GM21723 (cell line): ENCODE measurements around the gene PRR36.
"Not testable (repeated sequence)": the region's sequence is repeated elsewhere in the genome, so short reads cannot be mapped to it uniquely, and the experiment has no call there.

Source experiments
- ATAC-seq: cut with Tn5 transposase; IDR thresholded peaks from one replicate; pipeline ENCODE4 v1.9.1; 2021; ENCODE audit warnings: mild to moderate bottlenecking, moderate library complexity; ENCODE audit not compliant: unreplicated experiment

PRR36 gene

DNA sequence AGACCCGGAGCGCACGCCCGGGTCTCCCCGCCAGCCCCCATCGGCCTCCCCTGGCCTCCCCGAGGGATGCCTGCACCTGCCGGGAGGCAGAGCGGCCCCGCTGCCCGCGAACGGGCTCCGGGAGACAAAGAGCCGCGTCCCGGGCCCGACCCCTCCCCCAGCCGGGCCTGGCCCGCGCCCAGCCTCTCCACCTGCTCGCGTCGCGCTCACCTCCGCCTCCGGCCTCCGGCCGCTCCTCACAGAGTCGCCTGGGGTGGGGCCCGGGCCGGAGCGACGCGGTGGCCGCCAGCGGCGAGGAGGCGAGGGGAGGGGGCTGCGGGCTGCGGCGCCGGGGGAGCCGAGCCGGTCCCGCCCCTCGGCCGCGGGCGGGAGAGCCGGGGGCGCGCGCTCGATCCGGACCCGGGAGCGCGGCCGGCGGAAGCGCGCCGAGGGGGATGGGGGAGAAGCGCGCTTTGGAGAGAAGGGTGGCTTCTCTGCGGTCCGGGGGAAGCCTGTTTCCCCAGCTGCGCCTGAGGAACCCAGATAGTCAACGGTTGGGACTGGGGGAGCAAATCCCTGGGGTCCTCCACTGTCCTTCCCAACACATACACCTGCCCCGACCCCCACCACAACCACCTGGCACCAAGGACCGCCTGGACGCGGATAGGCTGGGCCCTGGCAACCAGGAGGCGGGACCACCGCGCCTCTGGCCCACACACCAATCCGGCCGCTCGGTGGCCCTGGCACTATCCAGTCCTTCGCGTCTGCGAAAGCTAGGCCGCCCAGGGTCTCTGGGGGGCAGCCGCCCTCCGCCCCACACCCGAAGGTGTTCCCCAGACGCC is at the start of gene PRR36:
Gene PRR36 (minus strand): TSS at position 315 of the 821 bp plus-strand sequence. CDS start 701 bp downstream, outside the sequence.
- ATAC-seq, result no peak

DNA sequence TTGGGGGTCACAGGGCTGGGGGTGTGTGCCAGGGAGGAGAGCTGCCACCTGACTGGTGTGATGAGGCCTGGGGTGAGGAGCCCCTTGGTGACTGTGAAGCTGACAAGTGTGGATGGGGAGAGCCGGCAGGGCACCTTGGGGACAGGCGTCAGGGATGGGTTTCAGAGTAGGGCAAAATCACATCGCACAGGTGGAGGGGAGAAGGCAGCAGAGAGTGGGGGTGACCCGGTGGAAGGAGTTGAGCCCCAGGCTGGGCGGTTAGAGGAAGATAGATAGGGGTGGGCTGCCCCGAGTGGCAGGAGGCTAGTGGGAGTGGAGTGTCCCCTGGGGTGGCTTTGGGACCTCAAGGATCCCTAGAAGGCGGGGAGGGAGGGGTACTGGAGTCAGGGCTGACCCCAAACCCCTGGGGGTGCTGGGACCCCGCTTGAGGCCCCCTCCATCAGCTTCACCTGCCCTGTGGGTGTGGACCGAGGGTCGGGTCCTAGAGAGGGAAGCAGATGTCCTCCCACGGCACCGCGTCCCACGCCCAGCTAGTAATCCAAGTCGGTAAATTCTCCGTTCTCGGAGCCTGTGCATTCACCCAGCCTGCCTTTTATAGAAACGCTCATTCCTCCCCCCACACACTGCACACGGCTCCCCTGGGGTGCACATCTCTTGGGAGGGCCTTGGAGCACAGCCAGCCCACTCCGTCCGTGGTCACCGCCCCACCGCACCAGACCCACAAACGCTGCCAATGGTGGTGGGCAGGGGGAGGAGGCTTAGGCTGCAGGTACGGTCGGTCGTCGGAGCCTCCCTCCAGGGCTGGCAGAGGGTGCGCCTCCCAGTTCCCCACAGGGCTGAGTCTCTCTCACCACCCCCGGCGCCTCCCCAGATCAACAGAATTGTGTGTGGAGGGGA is 49.4 kb upstream of the PRR36 start:
- ATAC-seq, result no peak

DNA sequence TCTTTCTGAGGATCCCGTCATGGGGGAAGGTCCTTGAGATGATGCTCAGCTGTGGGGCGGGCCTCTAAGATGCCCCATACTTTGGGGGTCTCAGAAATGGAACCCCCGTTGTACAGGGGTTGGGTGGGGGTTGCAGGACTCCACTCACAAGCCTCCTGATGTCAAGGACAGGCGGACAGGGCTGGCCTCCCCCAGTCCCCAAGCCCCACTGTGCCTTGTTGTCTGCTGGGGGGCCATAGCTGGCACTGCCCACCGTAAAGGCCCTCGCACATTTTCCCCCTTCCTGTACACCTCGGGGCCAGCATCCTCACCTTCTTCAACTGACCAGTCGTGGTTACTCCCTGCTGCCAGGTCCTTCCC is 48.6 kb upstream of the PRR36 start:
- no peak for ATAC-seq

DNA sequence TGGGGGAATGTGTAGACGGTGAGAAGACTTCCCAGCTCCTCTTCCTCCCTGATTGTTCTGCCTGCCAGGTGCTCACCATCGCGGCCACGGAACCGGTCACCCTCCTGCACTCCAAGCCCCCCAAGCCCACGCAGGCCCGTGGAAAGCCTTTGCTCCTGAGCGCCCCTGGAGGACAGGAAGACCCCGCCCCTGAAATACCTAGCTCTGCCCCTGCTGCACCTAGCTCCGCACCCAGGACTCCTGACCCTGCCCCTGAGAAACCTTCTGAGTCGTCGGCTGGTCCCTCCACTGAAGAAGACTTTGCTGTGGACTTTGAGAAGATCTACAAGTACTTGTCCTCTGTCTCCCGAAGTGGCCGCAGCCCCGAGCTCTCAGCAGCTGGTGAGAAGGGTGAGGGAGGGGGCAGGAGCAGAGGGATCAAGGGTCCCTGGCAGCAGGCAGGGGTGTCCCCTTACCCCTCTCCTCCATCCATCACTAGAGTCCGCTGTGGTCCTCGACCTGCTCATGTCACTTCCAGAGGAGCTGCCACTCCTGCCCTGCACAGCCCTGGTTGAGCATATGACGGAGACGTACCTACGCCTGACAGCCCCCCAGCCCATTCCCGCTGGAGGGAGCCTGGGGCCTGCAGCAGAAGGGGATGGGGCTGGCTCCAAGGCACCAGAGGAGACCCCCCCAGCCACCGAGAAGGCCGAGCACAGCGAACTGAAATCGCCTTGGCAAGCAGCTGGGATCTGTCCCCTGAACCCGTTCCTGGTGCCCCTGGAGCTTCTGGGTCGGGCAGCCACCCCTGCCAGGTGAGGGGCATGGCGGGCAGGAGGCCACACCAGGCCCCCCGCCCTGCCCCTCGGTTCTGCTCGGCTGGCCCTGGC is 48.0 kb upstream of the PRR36 start:
- ATAC-seq, result no peak

DNA sequence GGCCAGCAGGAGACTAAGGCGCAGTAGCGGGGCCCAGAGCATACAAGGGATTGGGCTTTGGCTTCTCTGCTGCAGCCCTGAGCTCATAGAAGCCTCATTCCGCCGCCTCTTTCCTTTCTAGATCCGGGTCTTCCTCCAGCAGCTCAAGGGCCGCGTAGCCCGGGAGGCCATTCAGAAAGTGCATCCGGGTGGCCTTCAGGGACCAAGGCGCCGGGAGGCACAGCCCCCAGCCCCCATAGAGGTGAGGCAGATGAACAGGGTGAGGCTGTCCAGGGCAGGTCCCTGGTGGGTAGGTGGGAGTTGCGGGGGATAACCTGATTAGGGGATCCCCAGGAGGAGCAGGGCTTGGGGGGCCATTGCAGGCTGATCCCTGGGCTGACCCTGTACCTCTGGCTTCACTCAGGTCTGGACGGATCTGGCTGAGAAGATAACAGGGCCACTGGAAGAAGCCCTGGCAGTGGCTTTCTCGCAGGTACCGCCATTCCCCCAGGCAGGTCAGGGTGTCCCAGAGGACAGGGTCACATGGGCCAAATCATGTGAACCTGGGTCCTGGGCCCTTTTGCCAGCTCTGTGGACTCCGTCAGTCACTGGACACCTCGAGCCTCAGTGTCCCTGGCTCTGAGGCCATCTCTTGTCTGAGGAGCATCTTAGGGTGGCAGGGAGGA is 47.2 kb upstream of the PRR36 start:
- ATAC-seq, result no peak

DNA sequence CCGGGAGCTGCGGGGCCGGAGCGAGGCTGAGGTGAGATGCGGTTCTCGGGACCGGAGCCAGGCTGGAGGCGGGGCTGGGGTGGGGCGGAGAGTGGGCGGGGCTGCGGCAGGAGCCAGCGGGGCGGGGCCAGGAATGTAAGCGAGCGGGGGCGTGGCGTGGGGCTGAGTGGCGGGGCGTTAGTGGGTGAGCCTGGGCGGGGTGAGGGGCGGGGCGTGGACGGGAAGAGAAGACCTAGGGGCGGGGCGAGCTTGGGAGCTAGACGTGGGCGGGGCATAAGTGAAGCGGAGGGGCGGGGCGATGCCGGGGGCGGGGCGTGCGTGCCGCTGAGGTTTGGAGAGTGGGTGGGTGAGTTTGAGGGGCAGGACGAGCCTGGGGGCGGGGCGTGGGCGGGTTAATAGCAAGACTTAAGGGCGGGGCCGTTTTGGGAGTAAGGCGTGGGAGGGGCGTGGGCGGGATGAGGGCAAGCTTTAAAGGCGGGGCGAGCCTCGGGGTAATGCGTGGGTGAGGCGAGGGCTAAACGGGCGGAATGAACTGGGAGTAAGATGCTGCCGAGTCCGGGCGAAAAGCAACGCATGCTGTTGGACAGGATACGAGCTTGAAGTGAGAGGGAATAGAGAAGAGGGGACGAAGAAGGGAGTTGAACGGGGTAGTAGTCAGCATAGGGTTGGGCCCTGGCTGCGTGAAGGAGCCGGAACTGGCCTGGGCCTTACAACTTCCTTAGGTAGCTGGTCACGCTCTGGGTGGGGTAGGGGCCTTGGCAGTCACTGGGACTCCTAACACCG is 46.5 kb upstream of the PRR36 start:
- ATAC-seq, result peak; percentile 38

DNA sequence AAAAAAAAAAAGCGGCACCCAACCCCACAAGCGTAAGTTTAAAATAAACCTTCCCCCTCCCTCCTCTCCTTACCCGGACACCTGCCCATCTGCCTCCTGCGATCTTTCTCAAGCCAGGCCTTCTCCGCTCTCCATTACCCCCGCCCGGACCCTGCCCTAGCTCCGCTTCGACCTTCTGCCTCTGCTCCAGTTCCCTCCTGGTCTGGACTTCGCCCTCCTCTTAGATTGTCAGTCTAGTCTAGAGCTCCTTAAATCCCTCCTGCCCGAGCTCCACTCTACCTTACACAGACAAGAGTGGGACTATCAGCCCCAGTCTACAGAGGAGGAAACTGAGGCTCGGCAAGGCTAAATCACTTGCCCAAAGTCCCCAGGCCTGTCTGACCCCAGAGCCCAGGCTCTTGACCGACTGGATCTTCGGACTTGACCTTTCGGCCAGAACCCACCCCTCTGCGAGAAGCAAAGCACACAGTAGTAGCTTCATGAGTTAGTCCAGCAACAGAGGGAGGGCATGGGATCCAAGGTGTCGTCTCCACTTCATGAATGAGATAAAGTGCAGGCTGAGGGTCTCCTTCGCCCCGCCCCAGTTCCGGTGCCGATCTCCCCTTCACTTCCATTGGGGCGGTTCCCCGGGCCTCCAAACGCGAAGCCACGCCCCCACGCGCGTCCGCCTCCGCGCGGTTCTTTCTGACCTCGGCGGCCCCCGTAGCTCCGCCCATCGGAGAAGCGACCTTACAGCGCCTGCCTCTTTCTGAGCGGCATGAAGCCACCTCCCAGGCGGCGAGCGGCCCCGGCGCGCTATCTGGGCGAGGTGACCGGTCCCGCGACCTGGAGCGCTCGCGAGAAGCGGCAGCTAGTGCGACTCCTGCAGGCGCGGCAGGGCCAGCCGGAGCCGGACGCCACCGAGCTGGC is 45.7 kb upstream of the PRR36 start, which contains the start of gene SNAPC2:
Gene SNAPC2 (plus strand): TSS at position 729 of the 909 bp plus-strand sequence. CDS start 29 bp downstream, at position 758.
- peak; percentile 55 for ATAC-seq

DNA sequence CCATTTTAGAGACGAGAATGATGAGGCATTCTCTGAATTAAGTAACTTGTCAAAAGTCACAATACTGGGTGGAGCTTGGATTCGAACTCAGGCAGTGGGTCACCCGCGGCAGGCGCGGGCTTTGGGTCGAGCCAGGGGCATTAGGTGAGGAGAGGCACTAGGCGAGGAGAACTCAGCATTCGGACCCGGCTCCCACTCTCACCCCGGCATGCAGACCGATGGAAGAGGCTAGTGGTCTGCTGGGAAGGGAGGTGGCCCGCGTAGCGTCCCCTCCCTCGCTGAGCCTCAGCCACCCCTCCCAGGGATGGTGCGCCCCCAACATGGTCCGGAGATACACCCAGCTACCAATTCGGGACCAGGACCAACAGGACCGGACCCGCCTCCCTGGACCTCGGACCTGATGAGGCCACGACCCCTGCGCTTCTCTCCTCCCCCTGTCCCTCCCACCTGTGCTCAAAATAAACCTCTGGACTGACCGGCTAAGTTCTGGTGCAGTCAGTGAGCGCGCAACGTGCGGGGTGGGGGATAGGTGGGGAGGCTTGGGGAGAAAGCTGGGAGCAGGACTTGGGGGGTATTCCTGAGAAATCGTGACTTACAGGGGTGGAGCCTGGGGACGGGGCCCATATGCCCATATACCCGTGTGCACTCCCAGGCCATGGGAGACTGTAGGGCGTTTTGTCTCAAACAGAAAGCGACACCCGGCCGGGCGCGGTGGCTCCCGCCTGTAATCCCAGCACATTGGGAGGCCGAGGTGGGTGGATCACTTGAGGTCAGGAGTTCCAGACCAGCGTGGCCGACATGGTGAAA is 44.6 kb upstream of the PRR36 start:
- no peak for ATAC-seq

DNA sequence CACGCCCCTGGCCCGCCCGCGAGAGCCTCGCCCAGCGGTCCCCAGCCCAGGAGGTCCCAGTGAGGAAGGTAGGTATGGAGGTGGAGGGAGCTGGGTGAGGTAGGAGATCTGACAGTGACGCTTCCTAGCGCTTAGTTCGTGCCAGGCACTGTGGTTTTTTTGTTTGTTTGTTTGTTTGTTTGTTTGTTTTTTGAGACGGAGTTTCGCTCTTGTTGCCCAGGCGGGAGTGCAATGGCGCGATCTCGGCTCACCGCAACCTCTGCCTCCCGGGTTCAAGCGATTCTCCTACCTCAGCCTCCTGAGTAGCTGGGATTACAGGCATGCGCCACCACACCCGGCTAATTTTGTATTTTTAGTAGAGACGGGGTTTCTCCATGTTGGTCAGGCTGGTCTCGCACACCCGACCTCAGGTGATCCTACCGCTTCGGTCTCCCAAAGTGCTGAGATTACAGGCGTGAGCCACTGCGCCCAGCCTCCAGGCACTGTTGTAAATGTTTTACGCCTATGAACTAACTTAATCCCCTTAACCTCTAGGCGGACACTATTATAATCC is 43.9 kb upstream of the PRR36 start:
- not testable (repeated sequence) for ATAC-seq

DNA sequence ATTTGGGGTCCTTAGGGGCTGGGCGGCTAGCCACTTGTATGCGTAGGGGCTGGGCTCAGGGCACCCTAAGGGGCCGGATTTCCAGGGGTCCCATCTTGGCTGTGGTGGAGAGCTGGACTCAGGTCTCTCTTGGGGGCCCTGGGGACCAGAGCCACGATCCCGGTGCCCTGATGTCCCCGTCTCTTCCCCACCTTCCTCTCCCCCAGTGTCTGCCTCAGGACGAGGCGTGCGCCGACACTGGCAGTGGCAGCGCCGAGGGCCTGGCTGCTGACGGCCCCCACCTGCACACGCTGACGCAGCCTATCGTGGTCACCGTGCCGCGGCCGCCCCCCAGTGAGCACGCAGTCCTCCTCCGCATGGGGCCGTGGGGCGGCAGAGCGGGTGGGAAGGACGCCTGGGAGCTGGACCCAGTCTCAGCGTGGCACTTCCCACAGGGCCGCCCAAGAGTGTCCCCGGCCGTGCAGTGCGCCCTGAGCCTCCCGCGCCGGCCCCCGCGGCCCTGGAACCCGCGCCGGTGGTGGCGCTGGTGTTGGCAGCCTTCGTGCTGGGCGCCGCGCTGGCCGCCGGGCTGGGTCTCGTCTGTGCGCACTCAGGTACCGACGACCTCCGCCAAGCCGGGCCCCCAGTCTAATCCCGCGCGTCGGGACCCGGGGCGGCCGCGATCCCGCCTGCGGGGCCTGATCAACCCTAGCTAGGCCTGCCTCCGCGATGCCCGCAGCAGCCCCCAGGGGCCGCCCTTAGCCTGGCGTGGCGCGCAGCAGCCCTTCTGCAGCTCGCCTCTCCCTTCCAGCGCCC is 43.3 kb upstream of the PRR36 start:
- ATAC-seq, result no peak

DNA sequence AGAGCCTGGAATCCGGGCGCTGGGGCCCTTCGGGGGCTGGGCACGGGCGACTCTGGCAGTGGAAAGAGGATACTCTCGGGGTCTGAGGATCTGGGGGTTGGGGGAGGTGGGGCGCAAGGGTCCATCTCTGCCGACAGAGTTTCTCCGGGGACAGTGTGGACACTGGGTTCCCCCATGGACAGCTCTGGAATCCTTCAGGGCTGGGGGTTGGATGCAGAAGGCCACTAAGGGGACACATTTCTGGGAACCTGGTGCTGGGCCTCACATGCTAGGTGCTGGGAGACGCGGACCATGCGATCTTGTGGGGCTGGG is 42.7 kb upstream of the PRR36 start:
- ATAC-seq, result no peak

DNA sequence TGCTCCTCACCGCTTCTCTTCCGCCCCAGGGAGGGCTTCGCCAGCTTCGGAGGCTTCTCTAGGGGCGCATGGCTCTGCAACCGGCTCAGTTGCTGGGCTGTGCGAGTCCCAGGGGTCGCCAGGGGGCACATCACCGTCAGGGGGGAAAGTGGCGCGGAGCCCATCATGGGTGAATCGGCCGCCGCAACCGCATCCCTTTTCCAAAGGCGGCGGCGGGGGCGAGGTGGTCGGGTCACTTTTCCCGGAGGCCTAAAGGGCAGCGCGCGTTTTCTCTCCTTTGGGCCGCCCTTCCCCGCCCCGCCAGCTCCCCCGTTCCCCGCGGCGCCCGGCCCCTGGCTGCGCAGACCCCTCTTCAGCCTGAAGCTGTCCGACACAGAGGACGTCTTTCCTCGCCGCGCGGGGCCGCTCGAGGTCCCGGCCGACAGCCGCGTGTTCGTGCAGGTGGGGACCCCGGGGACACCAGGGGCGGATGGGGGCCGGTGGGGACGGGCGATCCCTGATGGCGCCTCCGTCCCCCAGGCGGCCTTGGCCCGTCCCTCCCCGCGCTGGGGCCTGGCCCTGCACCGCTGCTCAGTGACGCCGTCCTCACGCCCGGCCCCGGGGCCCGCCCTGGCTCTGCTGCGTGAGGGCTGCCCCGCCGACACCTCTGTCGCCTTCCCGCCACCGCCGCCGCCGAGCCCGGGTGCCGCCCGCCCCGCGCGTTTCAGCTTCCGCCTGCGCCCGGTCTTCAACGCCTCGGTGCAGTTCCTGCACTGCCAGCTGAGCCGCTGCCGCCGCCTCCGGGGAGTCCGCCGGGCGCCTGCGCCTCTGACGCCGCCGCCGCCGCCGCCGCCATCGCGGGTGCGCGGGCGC is 42.1 kb upstream of the PRR36 start:
- no peak for ATAC-seq

DNA sequence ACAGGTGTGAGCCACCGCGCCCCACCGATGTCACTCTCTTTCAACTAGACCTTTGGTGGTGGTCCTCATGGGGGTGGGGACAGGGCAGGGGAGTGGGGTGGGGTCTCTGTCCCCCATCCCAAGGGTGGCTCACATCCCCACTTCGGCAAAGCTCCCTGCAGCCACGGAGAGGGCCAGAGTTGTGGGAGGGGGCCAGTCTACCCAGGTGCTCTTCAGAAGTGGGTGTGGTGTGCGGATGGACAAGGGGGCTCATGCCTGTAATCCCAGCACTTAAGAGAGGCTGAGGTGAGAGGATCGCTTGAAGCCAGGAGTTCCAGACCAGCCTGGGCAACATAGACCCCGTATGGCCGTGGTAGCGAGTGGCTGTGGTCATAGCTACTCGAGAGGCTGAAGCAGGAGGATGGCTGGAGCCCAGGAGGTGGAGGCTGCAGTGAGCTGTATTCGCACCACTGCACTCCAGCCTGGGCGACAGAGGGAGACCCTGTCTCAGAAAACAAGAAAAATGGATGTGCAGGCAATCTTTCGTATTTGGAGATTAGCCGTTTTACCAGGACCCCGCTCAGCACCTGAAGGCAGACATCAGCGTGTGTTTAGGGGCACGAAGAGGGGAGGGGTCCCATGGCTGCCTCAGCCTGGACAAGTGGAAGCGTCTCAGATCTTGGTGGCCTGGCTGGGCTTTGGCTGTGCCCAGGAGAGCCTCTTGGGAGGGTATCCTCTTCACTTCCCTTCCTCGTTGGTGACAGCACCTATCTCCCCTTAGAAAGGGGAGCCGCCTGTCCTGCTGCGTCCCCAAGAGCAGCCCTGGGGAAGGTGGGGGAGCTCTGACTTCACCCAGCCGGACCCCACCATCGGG is 41.3 kb upstream of the PRR36 start:
- no peak for ATAC-seq

DNA sequence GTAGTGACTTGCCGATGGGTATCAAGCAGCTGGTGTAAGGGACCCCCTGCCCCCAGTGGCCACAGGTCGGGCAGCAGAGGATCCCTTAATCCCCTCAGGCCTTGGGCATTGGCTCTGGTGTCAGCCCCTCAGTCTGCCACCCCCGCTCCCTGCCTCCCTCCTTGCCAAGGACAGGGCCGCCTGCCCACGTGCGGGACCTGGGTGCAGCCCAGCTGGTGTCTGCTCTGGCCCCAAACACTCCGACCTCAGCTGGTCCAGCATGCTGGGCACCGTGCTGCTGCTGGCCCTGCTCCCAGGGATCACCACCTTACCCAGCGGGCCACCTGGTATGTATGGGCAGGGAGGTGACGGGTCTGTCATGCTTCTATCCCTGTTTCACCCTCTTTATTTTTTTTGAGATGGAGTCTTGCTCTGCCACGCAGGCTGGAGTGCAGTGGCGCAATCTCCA is 40.4 kb upstream of the PRR36 start, which contains the start of gene TGFBR3L:
Gene TGFBR3L (plus strand): TSS at position 233 of the 448 bp plus-strand sequence.
- ATAC-seq, result no peak

DNA sequence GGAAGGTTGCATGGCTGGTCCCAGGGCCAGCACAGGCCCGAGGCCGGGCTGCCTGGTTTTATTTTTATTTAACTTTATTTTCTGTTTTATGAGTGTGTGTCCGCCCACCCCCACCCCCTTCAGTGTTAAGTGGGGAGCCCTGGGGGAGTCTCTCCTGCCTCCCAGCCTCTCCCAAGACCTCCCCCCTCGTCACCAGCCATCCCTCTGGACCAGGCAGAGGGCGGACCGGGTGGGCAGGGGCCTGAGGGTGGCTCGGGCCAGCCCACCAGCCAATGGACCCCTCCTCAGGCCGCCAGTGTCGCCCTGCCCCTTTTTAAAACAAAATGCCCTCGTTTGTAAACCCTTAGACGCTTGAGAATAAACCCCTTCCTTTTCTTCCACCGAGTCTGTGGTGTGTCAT is 39.9 kb upstream of the PRR36 start:
- ATAC-seq, result no peak
